HepG2 (cell line): Measurements from ENCODE around the gene CIART.

ENCODE experiments used
- CHD4 ChIP-seq: fragments of 200-600 bp; sonication (generic); IDR thresholded peaks from 2 replicates; pipeline ENCODE4 v1.7.0; 2017; ENCODE audit warnings: mild to moderate bottlenecking, low read length, borderline replicate concordance
- CTCF ChIP-seq: sonication (generic); formaldehyde crosslinking; IDR thresholded peaks from 2 replicates; pipeline ENCODE4 v1.5.0; 2020; ENCODE audit warnings: mild to moderate bottlenecking, missing genetic modification reagents, moderate library complexity
- EZH2 ChIP-seq: conservative IDR thresholded peaks from 2 replicates; pipeline ENCODE4 v1.6.1; 2012; ENCODE audit warnings: mild to moderate bottlenecking, low read depth, low read length, moderate library complexity
- FOXK2 ChIP-seq: fragments of 450-650 bp; IDR thresholded peaks from 2 replicates; pipeline ENCODE4 v1.6.1; 2016
- GPN1 ChIP-seq: sonication (generic); formaldehyde crosslinking; IDR thresholded peaks from 2 replicates; pipeline ENCODE4 v1.5.1; 2020; ENCODE audit warnings: missing genetic modification reagents, borderline replicate concordance
- REST ChIP-seq, 2 experiments: IDR thresholded peaks; 2 replicates each; pipeline ENCODE4 v1.6.1; 2011 to 2012; ENCODE audit warnings: low read length in 2 of 2, borderline replicate concordance in 1 of 2, low read depth in 1 of 2, mild to moderate bottlenecking in 1 of 2, moderate library complexity in 1 of 2
- ZBTB49 ChIP-seq: sonication (generic); formaldehyde crosslinking; IDR thresholded peaks from 2 replicates; pipeline ENCODE4 v1.4.0; 2020; ENCODE audit warnings: missing genetic modification reagents, borderline replicate concordance
- ZNF746 ChIP-seq: sonication (generic); formaldehyde crosslinking; IDR thresholded peaks from 2 replicates; pipeline ENCODE4 v1.8.0; 2022; ENCODE audit warnings: mild to moderate bottlenecking, missing genetic modification reagents

GRCh38 chr1:150283260-150283659 lies 906 bp downstream of the CIART start:
- TF ChIP-seq CTCF = no peak
- TF ChIP-seq GPN1 (CRISPR knock-in tag) = no peak
- TF ChIP-seq CHD4 = no peak
- TF ChIP-seq ZNF746 (CRISPR knock-in tag) = no peak
- TF ChIP-seq FOXK2 = no peak
- no peak for TF ChIP-seq REST (IDR thresholded peaks at IDR 0.05; ENCODE audit: borderline replicate concordance in 1 of 2, low read depth in 1 of 2, low read length in 2 of 2)
- no peak for TF ChIP-seq ZBTB49 (CRISPR knock-in tag)
- no peak for TF ChIP-seq EZH2
